Gastroesophageal sphincter (tissue), 3 donors: ENCODE results near the gene NUDT14.

Source experiments
- CTCF ChIP-seq, 4 experiments: fragments of 200-600 bp in 2 of 4; fragments of 450-650 bp in 2 of 4; sonication (generic) in 1 of 4; IDR thresholded peaks; one replicate each; pipeline ENCODE4 v1.5.1; 2017 to 2019; ENCODE audit warnings: antibody characterized with exemption in 4 of 4, mild to moderate bottlenecking in 2 of 4, moderate library complexity in 2 of 4
- EP300 ChIP-seq: sonication (generic); formaldehyde crosslinking; IDR thresholded peaks from one replicate; pipeline ENCODE4 v1.6.1; 2017; ENCODE audit warnings: antibody characterized with exemption, mild to moderate bottlenecking
- POLR2A ChIP-seq, 2 donors: fragments of 450-650 bp; IDR thresholded peaks; one replicate each; pipeline ENCODE4 v1.6.1; 2017; ENCODE audit warnings: antibody characterized with exemption in 2 of 2, mild to moderate bottlenecking in 2 of 2, moderate library complexity in 1 of 2
- POLR2AphosphoS5 ChIP-seq: sonication (generic); formaldehyde crosslinking; IDR thresholded peaks from one replicate; pipeline ENCODE4 v1.6.1; 2017; ENCODE audit warnings: antibody characterized with exemption

DNA sequence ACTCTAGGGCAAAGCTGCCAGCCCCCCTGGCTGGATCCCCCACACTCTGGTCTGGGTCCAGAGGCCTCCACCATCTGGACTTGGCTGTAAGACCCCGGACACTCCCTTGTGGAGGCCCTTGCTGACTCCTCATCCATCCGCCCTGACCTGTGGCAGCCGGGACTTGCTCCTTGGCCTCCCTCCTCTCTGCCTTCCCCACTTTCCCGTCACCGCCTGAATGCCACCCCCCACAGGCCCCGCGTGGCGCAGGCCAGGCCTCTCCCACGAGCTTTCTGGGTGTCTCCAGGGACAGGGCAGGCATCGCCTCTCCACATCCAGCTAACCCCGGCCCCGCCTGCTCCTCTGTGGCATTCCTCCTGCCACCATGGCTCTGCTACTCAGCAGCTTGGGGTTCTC lies 26.6 kb downstream of the NUDT14 start:
- TF ChIP-seq CTCF (IDR thresholded peaks at IDR 0.05) (no peak), POLR2A (IDR thresholded peaks at IDR 0.05) (no peak), EP300 (no peak), POLR2AphosphoS5 (no peak)
